Measurements from ENCODE around the gene CYP27B1.

Gene CYP27B1

DNA sequence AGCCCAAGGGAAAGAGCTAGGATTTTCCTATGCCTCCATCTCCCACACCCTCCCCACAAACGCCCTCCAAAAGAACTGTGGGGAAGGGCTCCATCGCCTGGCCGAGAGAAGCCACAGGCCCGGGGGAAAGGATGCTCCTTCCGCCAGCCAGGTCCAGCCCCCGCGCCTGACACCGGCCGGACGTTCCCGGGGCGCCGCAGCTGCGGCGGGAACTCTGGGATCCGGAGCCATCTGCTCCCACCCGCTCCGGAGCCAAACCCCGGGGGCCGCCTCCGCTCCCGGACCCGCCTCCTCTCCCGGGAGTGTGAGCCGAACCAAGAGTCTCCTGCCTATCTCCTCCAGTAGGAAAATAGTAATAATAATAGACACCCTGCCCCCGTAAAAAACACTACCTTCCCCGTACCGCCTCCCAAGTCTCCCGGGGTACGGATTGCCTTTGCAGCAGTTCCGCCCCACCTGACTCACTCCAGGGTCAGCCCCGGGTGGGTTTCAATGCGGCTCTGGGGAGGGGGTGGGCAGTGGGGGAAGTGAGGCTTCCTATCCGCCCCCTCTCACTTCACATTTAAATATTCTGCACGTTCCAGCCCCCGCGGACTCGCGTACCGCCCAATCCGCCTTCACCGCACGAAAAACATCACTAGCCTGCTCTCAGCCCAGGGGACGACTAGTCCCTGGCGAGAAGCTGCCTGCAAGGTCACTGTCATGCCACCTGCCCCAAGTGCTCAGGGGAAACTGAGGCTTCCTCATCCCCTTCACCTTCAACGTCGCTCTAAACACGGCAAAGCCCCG, 30.7 kb downstream of the CYP27B1 start:
- DNase-seq (ENCODE audit: low read depth in 2 of 2) = no peak

DNA sequence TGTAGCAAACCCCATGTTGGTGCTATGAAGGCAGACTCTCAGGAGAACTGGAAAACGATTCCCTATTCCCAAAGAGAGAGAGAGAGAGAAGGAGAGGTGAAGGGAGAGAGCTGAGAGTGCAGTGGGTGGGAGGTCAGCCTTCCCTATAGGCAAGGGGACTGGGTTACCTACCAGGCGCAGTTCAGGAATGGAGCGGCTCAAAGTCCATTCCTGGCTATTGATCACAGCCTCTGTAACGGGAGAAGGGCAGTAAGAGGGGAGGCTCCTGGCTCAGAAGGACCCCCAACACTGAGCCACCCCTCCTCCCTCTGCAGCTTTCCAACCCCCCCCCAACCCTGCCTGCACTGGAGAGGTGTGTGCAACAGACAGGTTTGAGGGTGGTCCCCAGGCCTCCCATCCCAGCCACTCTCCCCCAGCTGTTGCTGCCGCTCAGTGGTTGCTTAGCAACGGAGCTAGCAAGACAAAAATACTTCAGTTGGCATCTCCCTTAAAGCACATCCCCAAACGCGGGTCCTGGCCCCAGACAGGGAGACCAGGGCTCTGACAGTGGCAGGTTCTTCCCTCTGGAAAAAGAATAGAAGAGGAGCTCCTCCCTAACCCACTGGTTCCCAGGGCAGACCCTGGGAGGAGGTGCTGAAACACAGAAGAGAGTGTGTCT, 31.6 kb downstream of the CYP27B1 start:
- DNase-seq (ENCODE audit: low read depth in 2 of 2) = no peak

DNA sequence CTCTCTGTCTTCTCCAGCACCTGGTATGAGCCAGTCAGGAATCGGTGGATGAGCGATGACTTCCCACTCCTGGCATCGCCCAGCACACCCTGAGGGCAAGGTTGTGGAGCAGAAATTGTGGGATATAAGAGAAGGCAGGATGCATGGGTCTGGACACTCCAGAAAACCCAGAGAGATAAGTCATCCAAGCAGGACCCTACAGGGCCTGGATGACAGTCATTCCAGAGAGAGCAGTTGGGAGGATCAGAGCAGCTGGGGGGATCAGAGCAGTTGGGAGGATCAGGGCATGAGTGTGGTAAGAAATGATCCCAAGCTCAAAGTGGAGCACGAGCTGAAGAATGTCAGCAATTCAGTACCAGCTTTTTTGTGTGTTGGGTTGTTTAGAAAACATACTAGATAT, 32.3 kb downstream of the CYP27B1 start:
- no peak for DNase-seq (ENCODE audit: low read depth in 2 of 2)

DNA sequence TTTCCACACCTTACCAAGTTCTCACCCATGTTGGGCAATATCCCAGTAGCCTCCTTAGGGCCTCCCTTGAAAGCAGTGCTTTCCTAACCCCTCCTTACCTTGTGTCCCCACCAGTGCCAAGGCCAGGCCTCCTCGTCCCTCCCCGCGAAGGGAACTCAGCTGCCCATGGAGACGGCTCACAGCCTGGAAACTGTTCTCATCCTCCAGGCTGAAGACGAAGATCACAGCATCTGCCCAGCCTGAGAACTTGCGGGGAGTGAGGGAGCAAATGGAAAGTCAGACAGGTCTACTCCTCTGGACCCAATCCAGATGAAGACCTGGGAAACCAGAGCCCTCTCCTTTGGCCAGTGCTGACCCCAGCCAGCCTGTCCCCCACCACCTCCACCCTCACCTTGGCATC, 33.0 kb downstream of the CYP27B1 start:
- no peak for DNase-seq (ENCODE audit: low read depth in 2 of 2)

DNA sequence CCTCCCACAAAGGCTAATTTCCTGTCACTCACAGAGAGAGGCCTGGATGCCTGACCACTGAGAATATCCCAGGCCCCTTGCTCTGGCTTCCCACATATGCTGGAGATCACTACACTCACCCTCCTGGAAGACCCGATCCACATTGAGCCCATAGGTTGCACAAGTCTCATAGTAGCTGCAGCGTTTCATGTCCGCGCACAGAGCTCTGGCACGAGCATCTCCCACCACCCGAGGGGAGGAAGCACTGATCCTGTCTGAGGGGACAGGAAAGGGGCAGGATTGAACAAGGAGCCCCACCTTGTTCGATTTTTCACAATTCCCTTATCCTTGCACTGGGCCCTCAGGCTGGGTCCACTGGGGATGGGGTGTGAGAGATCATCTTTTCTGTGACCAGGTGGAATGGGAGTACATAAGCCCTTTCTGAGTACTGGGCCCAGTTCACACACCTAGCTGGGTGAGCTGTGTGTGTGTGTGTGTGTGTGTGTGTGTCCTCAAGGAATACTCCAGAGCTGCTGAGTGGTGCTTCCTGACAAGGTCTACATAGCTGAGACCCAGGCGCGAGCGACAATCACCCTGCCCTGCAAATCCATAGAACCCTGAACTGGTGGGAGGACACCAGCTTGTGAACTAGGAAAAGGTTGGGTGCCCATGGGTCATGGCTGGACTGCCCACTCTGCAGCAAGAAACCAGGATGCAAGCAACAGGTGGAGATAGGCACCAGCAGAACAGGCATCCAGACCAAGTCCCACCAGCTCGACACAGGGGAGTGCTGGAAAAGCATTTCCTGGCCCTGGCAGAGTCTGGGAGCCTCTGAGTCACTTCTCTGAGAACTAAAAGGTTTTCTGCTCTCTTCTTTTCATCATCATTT, 33.9 kb downstream of the CYP27B1 start:
- no peak for DNase-seq (ENCODE audit: low read depth in 2 of 2)

DNA sequence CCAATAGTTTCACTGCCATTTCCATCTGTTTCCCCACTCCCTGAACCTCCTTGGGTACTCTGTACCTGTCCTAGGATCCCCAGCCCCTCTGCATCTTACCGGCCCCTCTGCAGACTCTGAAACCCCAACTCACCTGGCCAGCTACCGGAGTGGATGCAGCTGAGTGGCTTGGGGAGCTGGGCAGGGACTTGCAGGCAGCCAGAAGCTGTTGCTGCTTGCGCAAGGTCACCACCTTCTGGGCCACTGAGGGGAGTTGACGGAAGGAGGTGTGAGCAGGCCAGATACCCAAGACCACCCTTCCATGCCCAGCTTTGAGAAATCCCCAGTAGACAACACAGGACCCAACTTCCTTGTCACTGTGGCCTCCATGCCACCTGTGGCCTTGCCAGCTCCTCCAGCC, 34.6 kb downstream of the CYP27B1 start:
- DNase-seq (ENCODE audit: low read depth in 2 of 2) = no peak

DNA sequence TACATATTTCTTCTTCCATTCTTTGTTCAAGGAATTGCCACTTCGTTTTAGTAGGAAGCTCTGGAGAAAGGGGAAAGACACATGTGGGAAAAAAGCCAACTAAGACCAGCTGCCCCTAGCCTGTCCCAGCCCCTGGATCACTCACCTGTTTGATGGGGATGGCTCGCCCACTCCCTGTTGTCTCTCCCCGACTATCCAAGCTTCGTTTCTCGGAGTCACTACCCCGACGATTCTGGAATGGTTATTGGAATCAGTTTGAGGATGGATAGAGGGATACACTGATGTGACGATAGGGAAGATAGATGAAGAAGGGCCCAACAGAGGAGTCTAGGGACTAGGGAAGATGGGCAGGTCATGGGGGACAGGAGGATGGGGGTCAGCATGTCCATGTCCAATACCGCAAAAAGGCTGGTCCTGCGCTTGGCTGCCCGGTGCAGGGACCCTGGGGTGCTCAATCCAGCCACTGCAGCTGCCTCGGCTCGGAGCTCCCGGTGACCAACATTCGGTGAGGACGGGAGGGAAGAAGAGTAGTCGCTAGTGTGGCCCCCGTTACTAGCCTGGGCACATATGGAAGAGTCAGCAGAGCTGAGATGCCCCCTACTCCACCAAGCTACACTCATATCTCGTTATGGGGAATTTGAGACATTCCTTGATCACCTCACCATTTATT, 35.3 kb downstream of the CYP27B1 start:
- DNase-seq (ENCODE audit: low read depth in 2 of 2) = no peak

DNA sequence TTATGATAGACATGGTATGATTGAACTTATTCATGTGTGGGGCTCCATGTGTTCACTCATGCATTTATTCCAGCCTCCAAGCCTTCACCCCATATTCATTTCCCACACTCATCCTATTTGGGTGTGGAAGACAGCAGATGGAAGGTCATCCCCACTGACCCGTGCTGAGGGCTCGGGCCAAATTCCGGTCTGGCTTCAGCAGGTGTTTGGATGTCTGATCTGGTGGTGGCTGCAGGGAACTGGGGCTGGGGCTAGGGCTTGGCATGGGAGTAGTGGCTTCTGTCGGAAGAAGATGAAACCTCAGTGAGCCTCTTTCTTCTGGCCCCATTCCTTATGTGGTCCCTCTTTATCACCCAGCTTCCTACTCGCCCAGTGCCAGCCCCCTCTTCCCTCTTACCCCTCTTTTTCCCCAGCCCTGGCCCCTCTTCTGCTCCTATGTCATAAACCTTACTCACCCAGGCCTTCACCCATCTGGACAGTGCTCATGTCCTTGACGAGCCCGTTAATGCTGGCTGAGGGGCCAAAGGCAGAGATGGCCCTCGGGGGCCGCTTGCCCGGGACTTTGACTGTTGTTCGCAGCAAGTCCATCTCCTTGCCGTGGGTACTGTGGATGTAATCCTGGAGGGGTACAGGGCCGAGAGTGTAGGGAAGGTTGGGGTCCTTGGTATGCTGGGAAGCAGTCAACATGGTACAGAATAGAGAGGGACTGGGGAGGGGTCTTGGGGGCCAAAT, 36.4 kb downstream of the CYP27B1 start:
- no peak for DNase-seq (ENCODE audit: low read depth in 2 of 2)

DNA sequence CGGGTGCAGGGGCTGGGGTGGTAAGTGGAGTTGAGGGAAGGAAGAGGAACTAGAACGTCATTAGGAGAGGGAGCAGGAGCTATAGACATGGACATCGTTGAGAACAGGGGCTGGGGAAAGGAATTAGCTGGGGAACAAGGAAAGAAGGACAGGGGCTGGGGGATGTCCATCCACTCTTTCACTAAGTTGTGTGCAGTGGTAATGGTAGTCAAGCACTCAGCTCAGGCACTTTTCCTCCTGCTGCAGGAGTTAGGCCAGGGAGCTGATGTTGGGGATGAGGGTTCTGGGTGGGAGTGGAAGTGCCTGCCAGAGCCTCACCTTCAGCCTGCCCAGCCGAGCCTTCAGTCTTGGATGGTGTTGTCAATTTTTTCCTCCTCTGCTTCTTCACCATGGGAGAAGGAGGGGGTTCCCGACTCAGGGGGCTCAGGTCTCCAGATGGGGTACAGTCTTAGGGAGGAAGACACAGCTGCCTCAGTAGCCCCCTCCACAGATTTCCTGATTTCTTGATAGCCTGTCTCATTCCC, 37.5 kb downstream of the CYP27B1 start:
- no peak for DNase-seq (ENCODE audit: low read depth in 2 of 2)

DNA sequence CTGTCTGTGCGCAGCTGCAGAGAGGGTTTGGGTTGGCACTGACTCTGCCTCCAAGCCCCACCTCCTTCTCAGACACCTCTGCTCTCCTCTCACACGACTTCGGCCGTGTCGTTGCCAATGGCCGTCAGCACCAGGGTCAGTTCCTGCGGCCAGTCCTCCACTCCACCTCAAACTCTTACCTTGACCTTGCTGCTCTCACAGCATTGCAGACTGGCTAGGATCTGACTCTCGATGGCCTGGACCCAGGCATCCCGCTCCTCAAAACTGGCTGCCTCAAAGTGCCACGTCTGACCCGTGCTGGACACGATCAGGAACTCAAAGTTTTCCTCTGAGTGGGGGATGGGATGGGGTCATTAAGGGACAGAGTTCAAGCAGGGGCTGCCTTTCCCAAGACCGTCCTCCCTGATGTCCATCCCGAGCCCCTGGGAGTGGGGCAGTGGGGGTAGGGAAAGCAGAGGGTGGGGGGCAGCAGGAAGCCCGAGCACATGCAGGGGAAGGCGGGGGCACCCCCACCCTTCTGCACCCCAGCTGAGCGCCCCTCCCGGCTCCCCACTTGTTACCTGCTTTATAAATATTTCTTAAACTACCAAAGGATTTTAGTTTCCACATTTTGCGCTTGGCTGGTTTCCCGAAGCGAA, 39.0 kb downstream of the CYP27B1 start:
- DNase-seq (ENCODE audit: low read depth in 2 of 2) = no peak

DNA sequence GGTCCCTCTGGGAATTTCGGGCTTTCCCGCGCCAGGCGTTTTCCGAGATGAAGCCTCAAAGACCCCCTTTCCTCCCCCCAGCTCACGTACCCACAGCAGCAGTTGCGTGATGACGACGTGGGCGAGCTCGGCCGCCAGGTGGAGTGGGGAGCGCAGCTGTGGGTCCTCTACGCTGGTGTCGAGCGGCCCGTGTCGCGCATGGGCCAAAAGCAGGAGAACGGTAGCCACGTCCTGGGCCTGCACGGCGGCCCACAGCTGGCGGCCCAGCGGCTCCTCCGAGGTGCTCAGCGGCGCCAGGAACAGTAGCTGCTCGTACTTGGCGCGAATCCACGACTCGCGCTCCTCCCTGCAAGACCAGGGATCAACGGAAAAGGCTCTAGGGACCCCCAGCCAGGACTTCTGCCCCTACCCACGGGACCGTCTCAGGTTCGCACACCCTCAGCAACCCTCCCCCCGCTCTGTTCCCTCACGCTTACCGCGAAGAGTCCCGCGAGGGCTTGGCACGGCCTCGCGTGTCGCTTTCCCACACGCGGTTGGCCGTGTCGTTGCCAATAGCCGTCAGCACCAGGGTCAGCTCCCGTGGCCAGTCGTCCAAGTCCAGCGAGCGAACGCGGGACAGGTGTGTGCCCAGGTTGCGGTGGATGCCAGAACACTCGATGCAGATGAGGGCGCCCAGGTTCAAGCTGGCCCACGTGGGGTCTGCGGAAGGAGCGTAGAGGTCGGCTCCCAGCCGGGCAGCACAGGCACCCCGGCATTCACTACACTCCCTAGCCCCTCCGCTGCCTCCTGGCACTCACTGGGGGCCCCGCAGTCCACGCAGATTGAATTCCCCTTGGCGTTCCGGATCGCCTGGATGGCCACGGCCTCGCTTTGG, 39.8 kb downstream of the CYP27B1 start:
- no peak for DNase-seq (ENCODE audit: low read depth in 2 of 2)

DNA sequence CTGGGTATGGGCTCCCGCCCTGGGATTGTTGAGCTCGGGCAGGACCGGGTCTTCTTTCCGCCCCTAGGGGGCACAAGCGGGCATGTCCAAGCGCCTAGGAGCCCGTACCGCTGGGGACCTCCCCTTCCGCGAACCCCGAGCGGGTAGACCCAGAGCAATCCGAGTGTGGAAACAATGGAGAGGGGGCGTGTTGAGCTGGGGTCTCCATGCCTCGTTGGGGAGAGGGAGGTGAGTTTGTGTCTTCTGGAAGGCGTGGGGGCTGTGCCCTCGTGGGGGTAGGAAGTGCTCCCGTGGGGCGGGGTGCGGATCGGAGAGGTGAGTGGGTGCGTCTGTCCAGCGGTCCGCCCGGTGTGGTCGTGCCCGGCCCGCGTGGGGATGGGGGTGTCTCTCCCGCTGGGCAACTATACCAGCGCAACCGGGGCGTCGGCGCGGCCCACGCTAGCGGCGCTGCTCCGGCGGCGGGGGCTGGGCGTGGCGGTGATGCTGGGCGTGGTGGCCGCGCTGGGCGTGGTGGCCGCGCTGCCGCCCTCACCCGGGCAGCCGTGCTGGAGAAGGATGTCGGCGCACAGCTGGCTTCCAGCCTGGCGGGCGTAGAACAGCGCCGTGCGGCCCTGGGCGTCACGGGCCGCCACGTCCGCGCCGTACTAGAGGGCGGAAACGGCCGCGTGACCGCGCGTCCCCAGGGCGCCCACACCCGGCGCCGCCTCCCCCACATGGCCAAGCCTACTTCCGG, 40.6 kb downstream of the CYP27B1 start:
- no peak for DNase-seq (ENCODE audit: low read depth in 2 of 2)

DNA sequence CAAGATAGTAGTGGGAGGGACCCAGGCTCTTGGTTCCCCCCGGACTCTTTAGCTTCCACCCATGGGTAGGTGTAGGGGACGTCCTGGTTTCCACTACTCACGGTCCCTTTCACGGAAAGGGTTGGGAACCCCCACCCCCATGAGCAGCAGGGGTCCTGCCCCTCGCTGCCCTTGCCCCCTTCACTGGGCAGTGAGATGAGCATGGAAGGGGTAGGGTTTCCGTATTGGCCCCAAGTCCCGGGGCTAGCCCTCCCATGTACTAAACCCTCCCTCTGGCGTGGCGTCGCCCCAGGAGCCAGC, 41.1 kb downstream of the CYP27B1 start:
- DNase-seq (ENCODE audit: low read depth in 2 of 2) = no peak

DNA sequence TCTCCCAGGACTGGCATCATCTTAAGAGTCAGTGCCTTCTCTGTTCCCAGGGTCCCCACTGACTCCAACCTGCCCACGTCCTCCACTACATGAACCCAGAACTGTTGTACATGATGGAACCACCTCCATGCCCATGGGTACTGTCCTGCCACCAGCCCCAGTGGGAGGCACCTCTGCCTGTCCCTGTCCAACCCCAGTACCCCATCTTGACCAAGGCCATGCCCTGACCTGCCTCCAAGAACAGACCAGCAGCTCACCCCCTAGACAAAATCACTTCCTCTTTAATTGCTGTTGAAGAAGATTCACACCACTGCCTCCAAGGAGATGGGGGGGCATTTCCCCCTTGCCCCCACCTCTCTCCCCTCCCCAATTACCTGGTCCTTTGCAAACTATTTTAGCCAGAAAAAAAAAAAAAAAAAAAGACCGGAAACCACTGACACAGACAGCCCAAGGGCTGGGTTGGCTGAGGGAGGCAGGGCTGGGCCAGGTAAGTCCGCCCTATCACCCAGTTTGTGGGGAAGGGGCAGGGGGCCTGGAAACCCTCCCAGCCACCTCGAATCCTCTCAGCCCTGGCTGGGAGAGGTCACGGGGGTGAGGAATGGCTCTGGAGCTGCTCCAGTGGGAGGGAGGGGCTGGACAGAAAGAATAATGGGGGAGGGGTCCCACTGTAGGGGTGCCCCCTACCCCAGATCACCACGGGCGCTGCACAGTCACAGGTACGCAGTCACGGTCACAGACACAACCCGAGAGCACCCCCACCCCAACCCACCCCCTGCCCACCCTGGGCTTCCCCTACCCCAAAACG, 41.7 kb downstream of the CYP27B1 start:
- no peak for DNase-seq (ENCODE audit: low read depth in 2 of 2)

DNA sequence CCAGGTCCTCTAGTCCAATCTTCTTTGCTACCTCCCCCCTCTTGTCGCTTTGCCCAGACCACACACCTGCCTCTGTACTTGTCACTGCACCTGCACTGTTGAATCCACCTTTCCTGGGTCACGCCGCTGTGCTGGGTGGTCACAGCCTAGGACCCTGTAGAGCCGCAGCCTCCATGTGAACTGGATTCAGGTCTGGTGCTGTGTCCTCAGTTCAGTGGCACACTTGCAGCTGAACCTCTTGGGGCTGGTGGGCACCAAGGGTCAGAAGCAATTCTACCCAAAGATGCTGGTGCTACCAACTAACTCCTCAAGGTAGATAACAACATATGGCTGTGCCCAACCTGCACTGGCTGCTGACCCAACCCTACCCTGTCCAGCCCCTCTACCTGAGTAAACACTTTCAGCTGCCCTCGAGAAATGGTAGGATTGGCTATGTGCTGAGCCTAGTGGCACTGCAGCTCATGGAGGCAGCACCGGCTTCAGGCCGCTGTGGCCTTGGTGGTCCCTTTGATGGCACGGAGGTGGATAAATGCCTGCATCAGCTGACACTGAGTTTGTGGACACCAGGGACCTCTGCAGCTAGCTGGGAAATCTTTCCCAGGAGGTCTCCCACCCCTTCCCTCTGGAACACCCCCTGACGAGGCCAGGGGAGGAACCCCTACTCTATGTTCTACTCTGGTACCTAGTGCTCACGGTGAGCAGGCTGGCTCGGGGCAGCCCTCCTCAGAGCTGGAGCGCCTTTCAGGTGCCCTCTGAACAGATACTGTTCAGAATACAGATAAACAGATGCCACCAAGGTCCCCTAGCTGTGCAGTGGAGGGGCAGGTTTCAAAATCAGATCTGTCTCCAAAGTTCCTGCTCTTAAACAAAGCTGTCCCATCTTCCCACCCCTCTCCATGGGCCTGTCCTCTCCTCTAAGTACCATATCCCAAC, 42.6 kb downstream of the CYP27B1 start:
- no peak for DNase-seq (ENCODE audit: low read depth in 2 of 2)

DNA sequence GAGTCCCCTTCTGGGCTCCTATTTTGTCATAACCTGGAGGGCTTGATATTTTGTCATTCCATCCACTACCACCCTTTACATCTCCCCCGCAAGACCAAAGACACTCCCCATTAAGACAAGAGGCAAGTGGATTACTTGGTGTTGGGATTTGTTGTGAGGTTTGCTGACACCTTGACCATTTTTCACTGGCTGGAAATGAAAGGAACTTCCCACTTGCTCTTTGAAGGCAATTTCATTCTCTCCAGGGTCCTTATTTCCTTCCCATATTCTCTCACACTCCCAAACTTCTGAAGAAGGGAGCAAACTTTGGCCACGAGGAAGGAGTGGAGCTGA, 43.3 kb downstream of the CYP27B1 start:
- no peak for DNase-seq (ENCODE audit: low read depth in 2 of 2)
